ENCODE measurements around the gene SPIRE2.

- TF ChIP-seq, protein P1, sequence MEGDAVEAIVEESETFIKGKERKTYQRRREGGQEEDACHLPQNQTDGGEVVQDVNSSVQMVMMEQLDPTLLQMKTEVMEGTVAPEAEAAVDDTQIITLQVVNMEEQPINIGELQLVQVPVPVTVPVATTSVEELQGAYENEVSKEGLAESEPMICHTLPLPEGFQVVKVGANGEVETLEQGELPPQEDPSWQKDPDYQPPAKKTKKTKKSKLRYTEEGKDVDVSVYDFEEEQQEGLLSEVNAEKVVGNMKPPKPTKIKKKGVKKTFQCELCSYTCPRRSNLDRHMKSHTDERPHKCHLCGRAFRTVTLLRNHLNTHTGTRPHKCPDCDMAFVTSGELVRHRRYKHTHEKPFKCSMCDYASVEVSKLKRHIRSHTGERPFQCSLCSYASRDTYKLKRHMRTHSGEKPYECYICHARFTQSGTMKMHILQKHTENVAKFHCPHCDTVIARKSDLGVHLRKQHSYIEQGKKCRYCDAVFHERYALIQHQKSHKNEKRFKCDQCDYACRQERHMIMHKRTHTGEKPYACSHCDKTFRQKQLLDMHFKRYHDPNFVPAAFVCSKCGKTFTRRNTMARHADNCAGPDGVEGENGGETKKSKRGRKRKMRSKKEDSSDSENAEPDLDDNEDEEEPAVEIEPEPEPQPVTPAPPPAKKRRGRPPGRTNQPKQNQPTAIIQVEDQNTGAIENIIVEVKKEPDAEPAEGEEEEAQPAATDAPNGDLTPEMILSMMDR (IDR thresholded peaks at IDR 0.05) = no peak
- no peak for TF ChIP-seq POLR2A (IDR thresholded peaks at IDR 0.05)
These were observed 6.7 kb upstream of the SPIRE2 start for GRCh38 chr16:89821438-89822187.
